SK-N-SH treated with all-trans-retinoic acid at 6 μM for 48 hours (cell line): ENCODE results near the gene NAP1L4.

Experiments used
- ATAC-seq: fragments of 200-7000 bp; cut with Tn5 transposase; 3 replicates; pipeline ENCODE4 v1.9.1; 2020; ENCODE audit warnings: mild to moderate bottlenecking, moderate library complexity
- ARNTL ChIP-seq: fragments of 450-650 bp; formaldehyde crosslinking; IDR thresholded peaks from 2 replicates; pipeline ENCODE4 v1.5.0; 2020; ENCODE audit warnings: low read depth, mild to moderate bottlenecking, moderate library complexity, borderline replicate concordance
- BACH2 ChIP-seq: fragments of 250-450 bp; sonication (Bioruptor Pico); IDR thresholded peaks from 2 replicates; pipeline ENCODE4 v1.9.0; 2021; ENCODE audit warnings: mild to moderate bottlenecking, borderline replicate concordance
- CREB5 ChIP-seq: fragments of 250-450 bp; sonication (Bioruptor Pico); IDR thresholded peaks from 2 replicates; pipeline ENCODE4 v1.5.1; 2020; ENCODE audit warnings: low read depth, mild to moderate bottlenecking, moderate library complexity
- ESRRG ChIP-seq: fragments of 250-450 bp; sonication (Bioruptor Pico); IDR thresholded peaks from 2 replicates; pipeline ENCODE4 v1.6.1; 2021; ENCODE audit warnings: mild to moderate bottlenecking
- GLIS3 ChIP-seq: fragments of 250-450 bp; sonication (Bioruptor Pico); IDR thresholded peaks from 2 replicates; pipeline ENCODE4 v1.5.0; 2020; ENCODE audit warnings: mild to moderate bottlenecking, moderate library complexity
- ISL1 ChIP-seq: fragments of 250-450 bp; sonication (Bioruptor Pico); IDR thresholded peaks from 2 replicates; pipeline ENCODE4 v2.1.2; 2022; ENCODE audit warnings: mild to moderate bottlenecking, moderate library complexity
- OSR1 ChIP-seq: fragments of 250-450 bp; sonication (Bioruptor Pico); IDR thresholded peaks from 2 replicates; pipeline ENCODE4 v1.8.0; 2022; ENCODE audit warnings: moderate library complexity, mild to moderate bottlenecking, inconsistent platforms
- POU6F1 ChIP-seq: fragments of 250-450 bp; sonication (Bioruptor Pico); IDR thresholded peaks from 2 replicates; pipeline ENCODE4 v1.8.0; 2021; ENCODE audit warnings: low read depth, mild to moderate bottlenecking, moderate library complexity, borderline replicate concordance
- RARB ChIP-seq: fragments of 250-450 bp; sonication (Bioruptor Pico); IDR thresholded peaks from 2 replicates; pipeline ENCODE4 v1.8.0; 2021; ENCODE audit warnings: mild to moderate bottlenecking, moderate library complexity
- SNAI2 ChIP-seq: fragments of 250-450 bp; sonication (Bioruptor Pico); IDR thresholded peaks from 2 replicates; pipeline ENCODE4 v1.5.0; 2020; ENCODE audit warnings: mild to moderate bottlenecking, moderate library complexity
- TCF4 ChIP-seq: fragments of 250-450 bp; sonication (Bioruptor Pico); IDR thresholded peaks from 2 replicates; pipeline ENCODE4 v1.8.0; 2021; ENCODE audit warnings: mild to moderate bottlenecking, moderate library complexity, borderline replicate concordance
- ZC3H10 ChIP-seq: fragments of 250-450 bp; sonication (Bioruptor Pico); IDR thresholded peaks from 2 replicates; pipeline ENCODE4 v1.5.1; 2021; ENCODE audit warnings: mild to moderate bottlenecking, moderate library complexity
- ZFP3 ChIP-seq: fragments of 250-450 bp; sonication (Bioruptor Pico); IDR thresholded peaks from 2 replicates; pipeline ENCODE4 v1.5.0; 2020; ENCODE audit warnings: mild to moderate bottlenecking, moderate library complexity
- ZNF565 ChIP-seq: fragments of 450-650 bp; formaldehyde crosslinking; conservative IDR thresholded peaks from 2 replicates; pipeline ENCODE4 v1.5.0; 2020; ENCODE audit warnings: low read depth, mild to moderate bottlenecking, moderate library complexity
- ZNF70 ChIP-seq: fragments of 450-650 bp; formaldehyde crosslinking; IDR thresholded peaks from 2 replicates; pipeline ENCODE4 v1.5.0; 2020; ENCODE audit warnings: mild to moderate bottlenecking, moderate library complexity
- ZNF8 ChIP-seq: fragments of 450-650 bp; formaldehyde crosslinking; IDR thresholded peaks from 2 replicates; pipeline ENCODE4 v1.5.0; 2020; ENCODE audit warnings: mild to moderate bottlenecking, moderate library complexity
- TF ChIP-seq, protein P1 (sequence below): fragments of 250-450 bp; sonication (Bioruptor Pico); IDR thresholded peaks from 2 replicates; pipeline ENCODE4 v1.8.0; 2020; ENCODE audit warnings: mild to moderate bottlenecking, moderate library complexity, borderline replicate concordance
- TF ChIP-seq, protein P2 (sequence below): fragments of 250-450 bp; sonication (Bioruptor Pico); IDR thresholded peaks from 2 replicates; pipeline ENCODE4 v1.5.1; 2021; ENCODE audit warnings: mild to moderate bottlenecking, moderate library complexity
- TF ChIP-seq, protein P3 (sequence below): fragments of 250-450 bp; sonication (Bioruptor Pico); IDR thresholded peaks from 2 replicates; pipeline ENCODE4 v1.5.0; 2020; ENCODE audit warnings: mild to moderate bottlenecking, moderate library complexity

Gene NAP1L4

DNA sequence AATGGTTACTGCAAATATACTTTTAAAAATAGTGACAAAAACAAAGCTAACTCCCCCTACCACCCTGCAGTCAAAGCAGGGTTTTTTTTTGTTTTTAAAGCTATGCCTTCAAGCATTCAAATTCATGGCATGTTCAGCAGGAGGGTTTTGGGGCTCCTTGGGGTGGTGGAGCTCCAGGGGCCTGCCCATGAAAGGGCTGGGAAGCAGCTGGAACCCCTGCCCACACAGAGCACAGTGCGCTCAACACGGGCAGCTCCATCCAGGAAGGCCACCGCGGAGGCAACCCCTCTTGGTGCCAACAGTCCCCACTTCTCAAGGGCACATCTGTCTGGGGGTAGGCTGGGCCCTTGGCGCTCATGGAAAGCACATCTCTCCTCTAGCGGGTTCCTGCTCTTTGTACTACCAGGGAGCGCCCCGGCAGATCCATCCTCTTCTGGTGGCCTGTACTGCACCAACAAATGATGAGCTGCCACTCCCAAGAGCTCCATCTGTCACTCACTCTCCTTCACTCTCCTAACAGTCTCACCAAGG lies 46.3 kb downstream of the NAP1L4 start:
- ATAC-seq = peak; percentile 16
- TF ChIP-seq, protein P1, sequence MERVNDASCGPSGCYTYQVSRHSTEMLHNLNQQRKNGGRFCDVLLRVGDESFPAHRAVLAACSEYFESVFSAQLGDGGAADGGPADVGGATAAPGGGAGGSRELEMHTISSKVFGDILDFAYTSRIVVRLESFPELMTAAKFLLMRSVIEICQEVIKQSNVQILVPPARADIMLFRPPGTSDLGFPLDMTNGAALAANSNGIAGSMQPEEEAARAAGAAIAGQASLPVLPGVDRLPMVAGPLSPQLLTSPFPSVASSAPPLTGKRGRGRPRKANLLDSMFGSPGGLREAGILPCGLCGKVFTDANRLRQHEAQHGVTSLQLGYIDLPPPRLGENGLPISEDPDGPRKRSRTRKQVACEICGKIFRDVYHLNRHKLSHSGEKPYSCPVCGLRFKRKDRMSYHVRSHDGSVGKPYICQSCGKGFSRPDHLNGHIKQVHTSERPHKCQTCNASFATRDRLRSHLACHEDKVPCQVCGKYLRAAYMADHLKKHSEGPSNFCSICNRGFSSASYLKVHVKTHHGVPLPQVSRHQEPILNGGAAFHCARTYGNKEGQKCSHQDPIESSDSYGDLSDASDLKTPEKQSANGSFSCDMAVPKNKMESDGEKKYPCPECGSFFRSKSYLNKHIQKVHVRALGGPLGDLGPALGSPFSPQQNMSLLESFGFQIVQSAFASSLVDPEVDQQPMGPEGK (CRISPR knock-in tag) = no peak
- TF ChIP-seq SNAI2 (no peak), ARNTL (CRISPR knock-in tag) (no peak), ISL1 (CRISPR knock-in tag) (no peak), ZC3H10 (CRISPR knock-in tag) (no peak), ZNF8 (CRISPR knock-in tag) (no peak), ZFP3 (CRISPR knock-in tag) (no peak)
- TF ChIP-seq, protein P2, sequence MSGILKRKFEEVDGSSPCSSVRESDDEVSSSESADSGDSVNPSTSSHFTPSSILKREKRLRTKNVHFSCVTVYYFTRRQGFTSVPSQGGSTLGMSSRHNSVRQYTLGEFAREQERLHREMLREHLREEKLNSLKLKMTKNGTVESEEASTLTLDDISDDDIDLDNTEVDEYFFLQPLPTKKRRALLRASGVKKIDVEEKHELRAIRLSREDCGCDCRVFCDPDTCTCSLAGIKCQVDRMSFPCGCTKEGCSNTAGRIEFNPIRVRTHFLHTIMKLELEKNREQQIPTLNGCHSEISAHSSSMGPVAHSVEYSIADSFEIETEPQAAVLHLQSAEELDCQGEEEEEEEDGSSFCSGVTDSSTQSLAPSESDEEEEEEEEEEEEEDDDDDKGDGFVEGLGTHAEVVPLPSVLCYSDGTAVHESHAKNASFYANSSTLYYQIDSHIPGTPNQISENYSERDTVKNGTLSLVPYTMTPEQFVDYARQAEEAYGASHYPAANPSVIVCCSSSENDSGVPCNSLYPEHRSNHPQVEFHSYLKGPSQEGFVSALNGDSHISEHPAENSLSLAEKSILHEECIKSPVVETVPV (CRISPR knock-in tag) = no peak

GRCh38 chr11:2945031-2945756 lies 46.9 kb downstream of the NAP1L4 start:
- TF ChIP-seq GLIS3 (CRISPR knock-in tag) = no peak
- TF ChIP-seq, protein P1 (CRISPR knock-in tag) = no peak
- no peak for TF ChIP-seq ZNF70 (CRISPR knock-in tag)
- TF ChIP-seq POU6F1 (CRISPR knock-in tag) = no peak
- no peak for TF ChIP-seq SNAI2
- TF ChIP-seq BACH2 (CRISPR knock-in tag) = no peak
- TF ChIP-seq, protein P3, sequence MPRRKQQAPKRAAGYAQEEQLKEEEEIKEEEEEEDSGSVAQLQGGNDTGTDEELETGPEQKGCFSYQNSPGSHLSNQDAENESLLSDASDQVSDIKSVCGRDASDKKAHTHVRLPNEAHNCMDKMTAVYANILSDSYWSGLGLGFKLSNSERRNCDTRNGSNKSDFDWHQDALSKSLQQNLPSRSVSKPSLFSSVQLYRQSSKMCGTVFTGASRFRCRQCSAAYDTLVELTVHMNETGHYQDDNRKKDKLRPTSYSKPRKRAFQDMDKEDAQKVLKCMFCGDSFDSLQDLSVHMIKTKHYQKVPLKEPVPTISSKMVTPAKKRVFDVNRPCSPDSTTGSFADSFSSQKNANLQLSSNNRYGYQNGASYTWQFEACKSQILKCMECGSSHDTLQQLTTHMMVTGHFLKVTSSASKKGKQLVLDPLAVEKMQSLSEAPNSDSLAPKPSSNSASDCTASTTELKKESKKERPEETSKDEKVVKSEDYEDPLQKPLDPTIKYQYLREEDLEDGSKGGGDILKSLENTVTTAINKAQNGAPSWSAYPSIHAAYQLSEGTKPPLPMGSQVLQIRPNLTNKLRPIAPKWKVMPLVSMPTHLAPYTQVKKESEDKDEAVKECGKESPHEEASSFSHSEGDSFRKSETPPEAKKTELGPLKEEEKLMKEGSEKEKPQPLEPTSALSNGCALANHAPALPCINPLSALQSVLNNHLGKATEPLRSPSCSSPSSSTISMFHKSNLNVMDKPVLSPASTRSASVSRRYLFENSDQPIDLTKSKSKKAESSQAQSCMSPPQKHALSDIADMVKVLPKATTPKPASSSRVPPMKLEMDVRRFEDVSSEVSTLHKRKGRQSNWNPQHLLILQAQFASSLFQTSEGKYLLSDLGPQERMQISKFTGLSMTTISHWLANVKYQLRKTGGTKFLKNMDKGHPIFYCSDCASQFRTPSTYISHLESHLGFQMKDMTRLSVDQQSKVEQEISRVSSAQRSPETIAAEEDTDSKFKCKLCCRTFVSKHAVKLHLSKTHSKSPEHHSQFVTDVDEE (CRISPR knock-in tag) = no peak
- no peak for TF ChIP-seq ZNF565
- TF ChIP-seq, protein P2 (CRISPR knock-in tag) = no peak
- no peak for TF ChIP-seq ZC3H10 (CRISPR knock-in tag)
- no peak for TF ChIP-seq OSR1 (CRISPR knock-in tag)
- no peak for TF ChIP-seq CREB5 (CRISPR knock-in tag)
- no peak for TF ChIP-seq ARNTL (CRISPR knock-in tag)
- no peak for TF ChIP-seq ESRRG
- no peak for TF ChIP-seq TCF4
- no peak for TF ChIP-seq ZNF8 (CRISPR knock-in tag)
- no peak for TF ChIP-seq RARB (CRISPR knock-in tag)
- TF ChIP-seq, all 23 proteins: peak for 0
- peak; percentile 95 for ATAC-seq
